ENCODE data around the gene SLAIN1. TPM values are rescaled to one million over a fixed set of nuclear protein-coding genes. Genes with fewer than 3 reads are reported as not detected.

SLAIN1 gene
- total RNA-seq, 1 donor from 2014 or later = not detected

DNA sequence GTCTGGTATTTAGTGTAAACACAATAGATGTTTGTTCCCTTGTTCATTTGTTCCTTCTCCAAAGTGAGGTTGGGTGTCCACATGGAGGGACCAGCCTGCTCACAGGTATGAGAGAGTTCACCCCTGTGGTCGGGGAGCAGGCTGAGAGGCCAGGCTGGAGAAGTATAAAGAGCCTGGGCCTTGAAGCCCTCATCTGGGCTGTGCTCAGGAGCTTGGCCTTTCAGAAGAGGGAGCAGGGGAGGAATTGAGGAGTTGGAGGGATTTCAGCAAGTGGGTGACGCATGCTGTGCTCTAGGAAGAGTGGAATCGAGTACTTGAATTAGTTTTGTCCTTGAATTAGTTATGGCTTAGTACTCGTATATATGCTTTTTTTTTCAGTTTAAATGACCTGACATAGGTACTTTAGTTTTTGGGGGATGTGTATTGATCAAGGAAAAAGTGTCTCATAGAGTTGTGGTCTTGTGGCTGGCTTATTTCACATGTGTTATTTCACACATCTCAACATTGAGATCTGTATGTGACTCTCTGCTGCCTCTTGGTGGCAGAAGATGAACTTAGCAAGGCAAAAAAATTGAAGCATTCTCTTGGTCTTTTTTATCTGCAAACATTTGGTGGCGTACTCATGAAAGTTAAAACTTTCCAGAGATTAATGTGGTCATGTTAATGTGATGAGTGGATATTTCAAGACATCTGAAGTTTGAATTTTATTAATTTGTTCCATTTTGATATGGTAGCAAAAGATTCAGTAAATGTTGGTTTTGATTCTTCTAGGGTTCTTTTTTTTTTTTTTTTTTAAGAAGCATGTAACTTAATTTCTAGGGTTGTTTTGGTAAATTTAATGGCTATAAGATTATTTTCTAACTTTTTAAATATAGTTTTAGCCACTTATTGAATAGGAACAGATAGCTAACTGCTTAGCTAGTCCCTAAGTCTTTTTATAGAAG, 54.3 kb downstream of the SLAIN1 start:
- no peak for DNase-seq (ENCODE audit: extremely low spot score, unreplicated experiment)
- TF ChIP-seq, protein P1, sequence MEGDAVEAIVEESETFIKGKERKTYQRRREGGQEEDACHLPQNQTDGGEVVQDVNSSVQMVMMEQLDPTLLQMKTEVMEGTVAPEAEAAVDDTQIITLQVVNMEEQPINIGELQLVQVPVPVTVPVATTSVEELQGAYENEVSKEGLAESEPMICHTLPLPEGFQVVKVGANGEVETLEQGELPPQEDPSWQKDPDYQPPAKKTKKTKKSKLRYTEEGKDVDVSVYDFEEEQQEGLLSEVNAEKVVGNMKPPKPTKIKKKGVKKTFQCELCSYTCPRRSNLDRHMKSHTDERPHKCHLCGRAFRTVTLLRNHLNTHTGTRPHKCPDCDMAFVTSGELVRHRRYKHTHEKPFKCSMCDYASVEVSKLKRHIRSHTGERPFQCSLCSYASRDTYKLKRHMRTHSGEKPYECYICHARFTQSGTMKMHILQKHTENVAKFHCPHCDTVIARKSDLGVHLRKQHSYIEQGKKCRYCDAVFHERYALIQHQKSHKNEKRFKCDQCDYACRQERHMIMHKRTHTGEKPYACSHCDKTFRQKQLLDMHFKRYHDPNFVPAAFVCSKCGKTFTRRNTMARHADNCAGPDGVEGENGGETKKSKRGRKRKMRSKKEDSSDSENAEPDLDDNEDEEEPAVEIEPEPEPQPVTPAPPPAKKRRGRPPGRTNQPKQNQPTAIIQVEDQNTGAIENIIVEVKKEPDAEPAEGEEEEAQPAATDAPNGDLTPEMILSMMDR (IDR thresholded peaks at IDR 0.05) = peak; percentile 77

GRCh38 chr13:77752512-77753069, 55.1 kb downstream of the SLAIN1 start:
- TF ChIP-seq, protein P1 (IDR thresholded peaks at IDR 0.05) = no peak
- no peak for DNase-seq (ENCODE audit: extremely low spot score, unreplicated experiment)
- Mint-ChIP-seq H3K36me3 (ENCODE audit: unreplicated experiment) (no peaks in the 10 kb centered on the region), H3K9me3 (ENCODE audit: unreplicated experiment) (no peaks in the 10 kb centered on the region), H3K27me3 (ENCODE audit: unreplicated experiment) (peaks cover 16% of the 10 kb centered on the region), H3K4me1 (ENCODE audit: unreplicated experiment) (no peaks in the 10 kb centered on the region), H3K4me3 (ENCODE audit: unreplicated experiment) (no peak overlapping the region), H3K27ac (ENCODE audit: unreplicated experiment) (no peak overlapping the region)

More for the DNA sequence above, 54.3 kb downstream of the SLAIN1 start:
- H3K4me1 Mint-ChIP-seq (ENCODE audit: unreplicated experiment) = no peaks in the 10 kb centered on the region
- H3K9me3 Mint-ChIP-seq (ENCODE audit: unreplicated experiment) = no peaks in the 10 kb centered on the region
- H3K27ac Mint-ChIP-seq (ENCODE audit: unreplicated experiment) = no peak overlapping the region
- peaks cover 16% of the 10 kb centered on the region for H3K27me3 Mint-ChIP-seq (ENCODE audit: unreplicated experiment)
- no peak overlapping the region for H3K4me3 Mint-ChIP-seq (ENCODE audit: unreplicated experiment)
- H3K36me3 Mint-ChIP-seq (ENCODE audit: unreplicated experiment) = no peaks in the 10 kb centered on the region

- Mint-ChIP-seq H3K27ac (ENCODE audit: unreplicated experiment) (no peak overlapping the region), H3K27me3 (ENCODE audit: unreplicated experiment) (peaks cover 7% of the 10 kb centered on the region), H3K4me3 (ENCODE audit: unreplicated experiment) (no peak overlapping the region), H3K36me3 (ENCODE audit: unreplicated experiment) (no peaks in the 10 kb centered on the region), H3K4me1 (ENCODE audit: unreplicated experiment) (no peaks in the 10 kb centered on the region), H3K9me3 (ENCODE audit: unreplicated experiment) (peaks cover 5% of the 10 kb centered on the region)
- DNase-seq (ENCODE audit: extremely low spot score, unreplicated experiment) = no peak
- TF ChIP-seq, protein P1 (IDR thresholded peaks at IDR 0.05) = no peak
Observed at GRCh38 chr13:77760893-77761292, 63.4 kb downstream of the SLAIN1 start.

DNA sequence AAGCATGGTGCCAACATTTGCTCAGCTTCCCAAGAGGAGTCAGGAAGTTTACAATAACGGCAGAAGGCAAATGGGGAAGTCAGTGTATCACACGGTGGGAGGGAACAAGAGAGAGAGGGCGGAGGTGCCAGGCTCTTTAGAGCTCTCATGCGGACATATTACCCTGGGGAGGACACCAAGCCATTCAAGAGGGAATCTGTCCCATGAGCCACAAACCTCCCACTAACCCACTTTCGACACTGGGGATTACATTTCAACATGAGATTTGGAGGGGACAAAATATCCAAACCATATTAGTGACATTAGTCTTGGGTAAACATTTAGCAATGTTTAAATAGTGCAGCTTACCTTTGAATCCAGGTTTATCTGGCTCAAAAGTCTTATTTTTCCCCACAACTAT, 69.9 kb downstream of the SLAIN1 start:
- no peaks in the 10 kb centered on the region for H3K36me3 Mint-ChIP-seq (ENCODE audit: unreplicated experiment)
- H3K4me1 Mint-ChIP-seq (ENCODE audit: unreplicated experiment) = no peaks in the 10 kb centered on the region
- DNase-seq (ENCODE audit: extremely low spot score, unreplicated experiment) = no peak

More for the DNA sequence above, 69.9 kb downstream of the SLAIN1 start:
- Mint-ChIP-seq H3K27me3 (ENCODE audit: unreplicated experiment) (no peaks in the 10 kb centered on the region), H3K9me3 (ENCODE audit: unreplicated experiment) (no peaks in the 10 kb centered on the region), H3K27ac (ENCODE audit: unreplicated experiment) (no peak overlapping the region), H3K4me3 (ENCODE audit: unreplicated experiment) (no peak overlapping the region)
- TF ChIP-seq, protein P1 (IDR thresholded peaks at IDR 0.05) = no peak

Data from osteocyte (in vitro differentiated cells).